ENCODE data around the gene TGM6.

Gene TGM6

DNA sequence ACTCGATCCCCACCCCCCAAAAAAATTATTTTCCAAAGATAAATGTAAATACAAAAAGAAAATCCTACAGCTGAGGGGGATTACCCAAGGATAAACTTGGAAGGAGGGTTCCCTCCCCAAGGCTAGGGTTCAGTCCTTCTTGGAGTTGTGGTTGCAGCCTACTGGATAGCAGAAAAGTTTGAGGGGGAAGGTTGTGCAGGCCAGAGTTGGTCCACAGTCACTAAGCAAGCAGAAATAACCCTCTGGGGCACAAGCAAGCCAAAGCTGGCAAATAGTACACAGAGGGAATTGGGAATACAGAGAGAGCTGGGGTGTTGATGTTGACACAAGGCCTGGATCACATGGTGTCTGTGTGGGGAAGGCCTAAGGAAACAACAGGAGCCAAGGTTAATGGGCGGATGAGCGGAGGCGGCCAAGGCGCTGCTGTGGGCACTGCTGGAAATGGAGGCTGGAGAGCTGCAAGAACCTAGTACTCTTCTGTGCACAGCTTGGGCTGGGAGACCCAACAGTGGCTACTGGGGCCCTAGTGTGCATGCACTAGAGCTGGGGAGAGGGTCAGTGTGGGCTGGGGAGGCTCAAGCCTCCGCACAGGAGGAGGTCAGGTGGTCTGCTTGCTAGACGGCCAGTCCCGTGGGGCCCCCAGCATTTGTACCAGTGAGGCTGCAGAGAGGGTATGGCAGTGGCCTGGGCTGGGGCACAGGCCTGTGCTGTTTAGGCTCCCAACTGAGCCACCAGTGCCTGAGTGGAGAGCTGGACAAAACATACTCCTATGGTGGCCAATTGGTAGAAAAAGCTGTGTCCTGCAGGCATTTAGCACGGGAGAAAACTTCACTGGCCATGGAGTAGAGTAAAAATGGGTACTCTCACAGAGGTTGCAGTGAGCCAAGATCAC lies 95.4 kb downstream of the TGM6 start:
- FAIRE-seq (no peak), DNase-seq (ENCODE audit: extremely low spot score, insufficient read length, low read depth) (no peak)

DNA sequence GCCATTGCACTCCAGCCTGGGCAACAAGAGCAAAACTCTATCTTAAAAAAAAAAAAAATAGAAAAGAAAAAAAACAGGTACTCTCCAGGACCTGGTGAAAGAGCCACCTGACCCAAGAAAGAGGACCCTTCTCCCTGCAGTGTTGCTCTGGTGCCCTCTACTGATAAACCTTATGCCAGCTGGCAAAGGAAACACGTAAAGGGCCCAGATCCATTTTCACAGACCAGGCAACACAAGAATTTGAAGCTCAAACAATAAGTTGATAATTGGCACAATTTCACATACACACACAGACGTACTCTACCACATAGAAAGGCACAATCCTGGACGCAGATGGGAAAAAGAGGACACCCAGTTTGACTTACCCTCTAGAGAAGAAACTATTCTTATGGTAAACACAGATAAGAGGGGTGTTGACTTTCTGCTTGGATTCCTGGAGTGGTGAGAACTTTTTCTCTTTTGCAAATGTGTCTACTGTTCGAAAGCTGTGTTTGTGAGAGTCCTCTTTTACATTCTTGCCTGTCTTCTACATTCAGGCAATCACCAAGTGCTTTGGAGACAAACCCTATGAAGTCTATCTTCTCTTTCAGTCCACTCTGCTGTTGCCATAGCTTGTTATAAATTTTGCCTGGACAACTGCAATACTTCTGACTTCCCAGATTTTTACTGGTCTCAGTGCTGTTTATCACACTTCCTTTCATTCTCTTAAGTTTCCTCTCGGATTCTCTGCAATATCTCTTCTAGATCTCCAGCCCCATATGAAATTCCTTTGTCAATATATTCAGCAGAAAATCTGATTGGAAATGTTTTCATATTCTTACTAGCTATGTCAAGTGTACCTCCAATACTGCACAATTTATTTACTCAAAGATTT lies 96.3 kb downstream of the TGM6 start:
- no peak for FAIRE-seq
- no peak for DNase-seq (ENCODE audit: extremely low spot score, insufficient read length, low read depth)

DNA sequence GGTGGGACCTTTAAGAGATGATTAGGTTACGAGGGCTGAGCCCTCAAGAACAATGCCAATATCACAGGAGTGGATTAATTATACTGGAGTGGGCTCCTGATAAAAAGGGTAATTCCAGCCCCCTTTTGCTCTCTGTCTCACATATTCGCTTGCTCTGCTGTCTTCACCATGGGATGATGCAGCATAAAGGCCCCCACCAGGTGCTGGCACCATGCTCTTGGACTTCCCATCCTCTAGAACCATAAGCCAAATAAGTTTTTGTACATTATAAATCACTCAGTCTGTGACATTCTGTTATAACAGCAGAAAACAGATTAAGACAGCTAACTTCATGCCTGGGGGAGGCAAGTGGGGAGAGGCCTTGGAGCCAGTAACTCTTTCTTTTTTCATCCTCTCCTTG lies 99.7 kb downstream of the TGM6 start:
- no peak for DNase-seq (ENCODE audit: extremely low spot score, insufficient read length, low read depth)
- no peak for FAIRE-seq
